Endodermal cell (in vitro differentiated cells): ENCODE data around the gene CNTN4. TPM values are rescaled to one million over a fixed set of nuclear protein-coding genes. Genes with fewer than 3 reads are reported as not detected.

Experiments used
- DNase-seq: peaks from one replicate; pipeline ENCODE4 v3.0.0-alpha.2; 2017
- H3K27ac ChIP-seq: 2 replicates; pipeline ENCODE4 v1.5.1; 2013; ENCODE audit warnings: mild to moderate bottlenecking, low read depth, low read length, moderate library complexity
- H3K27me3 ChIP-seq: 2 replicates; pipeline ENCODE4 v1.6.1; 2013; ENCODE audit warnings: mild to moderate bottlenecking, low read length, moderate library complexity; ENCODE audit not compliant: insufficient read depth, control insufficient read depth, poor library complexity, severe bottlenecking
- H3K36me3 ChIP-seq: 2 replicates; pipeline ENCODE4 v1.7.0; 2013; ENCODE audit warnings: mild to moderate bottlenecking, low read length, moderate library complexity; ENCODE audit not compliant: control insufficient read depth, insufficient read depth
- H3K4me1 ChIP-seq: one replicate; pipeline ENCODE4 v1.7.0; 2013; ENCODE audit warnings: low read length; ENCODE audit not compliant: control insufficient read depth, insufficient read depth
- H3K4me3 ChIP-seq: 2 replicates; pipeline ENCODE4 v1.5.1; 2013; ENCODE audit warnings: mild to moderate bottlenecking, low read length, moderate library complexity
- H3K9ac ChIP-seq: 2 replicates; pipeline ENCODE4 v1.6.1; 2013; ENCODE audit warnings: mild to moderate bottlenecking, low read length, moderate library complexity; ENCODE audit not compliant: poor library complexity, severe bottlenecking; ENCODE audit errors: extremely low read depth
- H3K9me3 ChIP-seq: 2 replicates; pipeline ENCODE4 v1.6.1; 2013; ENCODE audit warnings: mild to moderate bottlenecking, low read length, moderate library complexity; ENCODE audit not compliant: control insufficient read depth
- H3K27ac Mint-ChIP-seq: 2 replicates; pipeline ENCODE4 v1.8.0; 2020; ENCODE audit warnings: mixed read lengths
- H3K27me3 Mint-ChIP-seq: 2 replicates; pipeline ENCODE4 v1.8.0; 2021; ENCODE audit warnings: mild to moderate bottlenecking, mixed read lengths; ENCODE audit not compliant: insufficient read depth
- H3K36me3 Mint-ChIP-seq: 2 replicates; pipeline ENCODE4 v1.8.0; 2020; ENCODE audit warnings: low read depth, mixed read lengths
- H3K4me1 Mint-ChIP-seq: 2 replicates; pipeline ENCODE4 v1.8.0; 2020; ENCODE audit warnings: mixed read lengths
- H3K4me3 Mint-ChIP-seq: 2 replicates; pipeline ENCODE4 v1.8.0; 2020; ENCODE audit warnings: mild to moderate bottlenecking, moderate library complexity, mixed read lengths
- H3K9me3 Mint-ChIP-seq: 2 replicates; pipeline ENCODE4 v1.8.0; 2020; ENCODE audit warnings: mild to moderate bottlenecking, mixed read lengths
- WGBS, 2 experiments: methylation state at CpG; one replicate each; pipeline versions ENCODE4 v1.1.5 to v1.1.7; 2013; ENCODE audit warnings: missing lambda C conversion rate in 2 of 2, mixed read lengths in 1 of 2; ENCODE audit not compliant: insufficient coverage in 1 of 2, insufficient read length in 1 of 2; 5-methylcytosine and 5-hydroxymethylcytosine counted together
- total RNA-seq, 2 donors: library from RNA; stranded (reverse); fragmentation: NEBNext Ultra II Directional in 1 of 2; extraction: Animal tissue kit (Norgen Biotek cat#: 25700) in 1 of 2; gene quantifications; 2 replicates in 1 of 2; 3 replicates in 1 of 2; pipeline ENCODE4 v1.2.1, GENCODE V29; 2021
- TF ChIP-seq, protein P1 (sequence below): fragments of 200-600 bp; sonication (generic); conservative IDR thresholded peaks from 2 replicates; pipeline ENCODE4 v1.5.0; 2021; ENCODE audit warnings: antibody characterized with exemption, mild to moderate bottlenecking

Gene CNTN4
- total RNA-seq, 2 donors from 2014 or later: 10.8 to 11.1 TPM

DNA sequence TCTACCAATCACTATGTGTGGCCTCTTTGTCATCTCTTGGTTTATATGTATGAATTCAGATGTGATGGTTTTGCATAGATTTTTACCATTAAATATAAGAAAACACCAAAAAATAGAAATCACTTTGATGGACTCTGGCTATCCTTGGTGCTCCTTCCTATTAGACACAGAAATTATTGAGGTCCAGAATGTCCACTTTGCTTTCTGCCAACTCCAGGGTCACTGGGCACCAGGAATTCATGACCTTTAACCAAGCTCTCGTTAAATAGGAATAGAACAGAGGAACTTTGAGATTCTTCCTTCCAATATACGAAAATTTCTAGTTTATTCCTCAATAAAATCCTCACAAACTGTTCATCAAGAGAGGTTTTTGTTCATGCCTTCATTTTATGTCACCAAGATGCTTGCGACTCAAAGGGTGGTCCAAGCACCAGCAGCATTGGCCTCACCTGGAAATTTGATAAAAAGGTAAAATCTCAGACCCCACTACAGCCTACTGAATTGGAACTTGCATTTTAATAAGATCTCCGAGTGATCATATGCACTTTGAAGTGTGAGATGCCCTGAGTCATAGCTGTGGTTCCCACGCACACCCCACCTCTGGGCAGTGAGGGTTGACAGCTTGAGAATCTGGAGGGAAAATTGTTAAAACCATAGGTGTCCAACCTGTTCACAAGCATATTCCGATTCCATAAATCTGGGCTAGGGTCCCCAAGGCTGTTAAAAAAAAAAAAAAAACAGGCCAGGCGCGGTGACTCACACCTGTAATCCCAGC lies 725.0 kb downstream of the CNTN4 start:
- H3K36me3 Mint-ChIP-seq: no peaks in the 10 kb centered on the region
- H3K27me3 ChIP-seq: no peaks in the 10 kb centered on the region
- TF ChIP-seq, protein P1, sequence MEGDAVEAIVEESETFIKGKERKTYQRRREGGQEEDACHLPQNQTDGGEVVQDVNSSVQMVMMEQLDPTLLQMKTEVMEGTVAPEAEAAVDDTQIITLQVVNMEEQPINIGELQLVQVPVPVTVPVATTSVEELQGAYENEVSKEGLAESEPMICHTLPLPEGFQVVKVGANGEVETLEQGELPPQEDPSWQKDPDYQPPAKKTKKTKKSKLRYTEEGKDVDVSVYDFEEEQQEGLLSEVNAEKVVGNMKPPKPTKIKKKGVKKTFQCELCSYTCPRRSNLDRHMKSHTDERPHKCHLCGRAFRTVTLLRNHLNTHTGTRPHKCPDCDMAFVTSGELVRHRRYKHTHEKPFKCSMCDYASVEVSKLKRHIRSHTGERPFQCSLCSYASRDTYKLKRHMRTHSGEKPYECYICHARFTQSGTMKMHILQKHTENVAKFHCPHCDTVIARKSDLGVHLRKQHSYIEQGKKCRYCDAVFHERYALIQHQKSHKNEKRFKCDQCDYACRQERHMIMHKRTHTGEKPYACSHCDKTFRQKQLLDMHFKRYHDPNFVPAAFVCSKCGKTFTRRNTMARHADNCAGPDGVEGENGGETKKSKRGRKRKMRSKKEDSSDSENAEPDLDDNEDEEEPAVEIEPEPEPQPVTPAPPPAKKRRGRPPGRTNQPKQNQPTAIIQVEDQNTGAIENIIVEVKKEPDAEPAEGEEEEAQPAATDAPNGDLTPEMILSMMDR: no peak
- H3K9me3 Mint-ChIP-seq: no peaks in the 10 kb centered on the region
- WGBS, 2 experiments: 89 to 90% methylated on average over 2 to 8 of the region's 8 CpGs
- H3K4me3 Mint-ChIP-seq: no peak overlapping the region
- no peaks in the 10 kb centered on the region for H3K9me3 ChIP-seq
- H3K36me3 ChIP-seq: no peaks in the 10 kb centered on the region
- no peak overlapping the region for H3K27ac ChIP-seq
- peaks cover 5% of the 10 kb centered on the region for H3K4me1 Mint-ChIP-seq
- no peak for DNase-seq
- no peaks in the 10 kb centered on the region for H3K4me1 ChIP-seq
- no peak overlapping the region for H3K27ac Mint-ChIP-seq
- H3K4me3 ChIP-seq: no peak overlapping the region
- no peak overlapping the region for H3K9ac ChIP-seq
- H3K27me3 Mint-ChIP-seq: no peaks in the 10 kb centered on the region

- H3K36me3 ChIP-seq: no peaks in the 10 kb centered on the region
- Mint-ChIP-seq H3K4me1 (peaks cover 5% of the 10 kb centered on the region), H3K27ac (no peak overlapping the region), H3K4me3 (no peak overlapping the region), H3K9me3 (no peaks in the 10 kb centered on the region), H3K36me3 (no peaks in the 10 kb centered on the region), H3K27me3 (no peaks in the 10 kb centered on the region)
- no peaks in the 10 kb centered on the region for H3K4me1 ChIP-seq
- no peaks in the 10 kb centered on the region for H3K27me3 ChIP-seq
- 82 to 87% methylated on average over 4 of the region's 4 CpGs for WGBS, 2 experiments
- no peak overlapping the region for H3K27ac ChIP-seq
- no peak overlapping the region for H3K9ac ChIP-seq
- no peak for DNase-seq
- H3K9me3 ChIP-seq: no peaks in the 10 kb centered on the region
- H3K4me3 ChIP-seq: no peak overlapping the region
- TF ChIP-seq, protein P1: no peak
These were observed 727.4 kb downstream of the CNTN4 start for GRCh38 chr3:2826036-2826435.

DNA sequence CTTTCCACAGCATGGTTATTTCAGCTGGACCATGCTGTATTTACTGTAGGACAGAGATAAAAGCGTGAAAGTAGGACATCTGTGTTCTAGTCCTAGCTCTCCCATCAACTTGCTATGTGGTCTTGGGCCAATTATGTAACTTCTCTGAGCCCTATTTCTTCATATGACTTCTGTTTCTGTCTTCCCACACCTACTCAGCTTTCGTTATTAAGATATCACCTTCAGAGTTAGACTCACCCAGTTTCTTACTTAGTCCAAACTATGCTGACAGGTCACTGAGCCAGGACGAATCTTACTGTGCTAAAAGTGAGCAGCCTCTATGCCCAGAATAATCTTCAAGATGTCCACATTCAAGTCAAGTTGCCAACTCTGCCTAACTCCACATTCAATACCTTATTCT lies 727.8 kb downstream of the CNTN4 start:
- no peaks in the 10 kb centered on the region for H3K9me3 Mint-ChIP-seq
- no peak overlapping the region for H3K27ac Mint-ChIP-seq
- WGBS, 2 experiments: 91 to 94% methylated on average over 2 to 3 of the region's 3 CpGs

More for the DNA sequence above, 727.8 kb downstream of the CNTN4 start:
- Histone ChIP-seq H3K36me3 (no peaks in the 10 kb centered on the region), H3K9me3 (no peaks in the 10 kb centered on the region), H3K27ac (no peak overlapping the region), H3K4me3 (no peak overlapping the region), H3K27me3 (no peaks in the 10 kb centered on the region), H3K9ac (no peak overlapping the region), H3K4me1 (no peaks in the 10 kb centered on the region)
- TF ChIP-seq, protein P1: no peak
- Mint-ChIP-seq H3K4me1 (peaks cover 5% of the 10 kb centered on the region), H3K4me3 (no peak overlapping the region), H3K36me3 (no peaks in the 10 kb centered on the region), H3K27me3 (no peaks in the 10 kb centered on the region)
- DNase-seq: no peak
